ENCODE data around the gene KCNH1.

KCNH1 gene

DNA sequence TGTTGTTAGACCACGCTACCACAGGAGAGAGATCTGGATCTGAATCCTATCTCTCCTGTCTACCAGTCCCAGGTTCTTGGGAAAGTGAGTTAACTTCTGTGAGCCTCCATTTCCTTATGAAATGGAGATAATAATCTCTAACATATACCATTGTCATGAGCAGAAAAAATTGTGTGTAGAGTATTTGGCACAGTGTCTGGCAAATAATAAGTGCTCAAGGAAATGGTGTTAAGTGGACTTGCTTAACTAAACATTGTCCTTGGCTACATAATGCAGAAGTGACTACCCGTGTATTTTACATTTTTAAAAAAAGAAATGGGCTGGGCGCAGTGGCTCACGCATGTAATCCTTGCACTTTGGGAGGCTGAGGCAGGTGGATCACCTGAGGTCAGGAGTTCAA lies 217.4 kb downstream of the KCNH1 start:
- Histone ChIP-seq H3K4me1 (no peaks in the 10 kb centered on the region), H3K9me3 (no peaks in the 10 kb centered on the region), H3K4me3 (no peak overlapping the region), H3K27me3 (ENCODE audit: low read depth) (no peaks in the 10 kb centered on the region), H3K36me3 (replicated peaks) (no peaks in the 10 kb centered on the region)
- DNase-seq (ENCODE audit: low spot score in 2 of 2), result no peak
- in situ Hi-C loops (cut with MboI; ENCODE audit: low sequenced_read_pairs), result no loop called here

DNA sequence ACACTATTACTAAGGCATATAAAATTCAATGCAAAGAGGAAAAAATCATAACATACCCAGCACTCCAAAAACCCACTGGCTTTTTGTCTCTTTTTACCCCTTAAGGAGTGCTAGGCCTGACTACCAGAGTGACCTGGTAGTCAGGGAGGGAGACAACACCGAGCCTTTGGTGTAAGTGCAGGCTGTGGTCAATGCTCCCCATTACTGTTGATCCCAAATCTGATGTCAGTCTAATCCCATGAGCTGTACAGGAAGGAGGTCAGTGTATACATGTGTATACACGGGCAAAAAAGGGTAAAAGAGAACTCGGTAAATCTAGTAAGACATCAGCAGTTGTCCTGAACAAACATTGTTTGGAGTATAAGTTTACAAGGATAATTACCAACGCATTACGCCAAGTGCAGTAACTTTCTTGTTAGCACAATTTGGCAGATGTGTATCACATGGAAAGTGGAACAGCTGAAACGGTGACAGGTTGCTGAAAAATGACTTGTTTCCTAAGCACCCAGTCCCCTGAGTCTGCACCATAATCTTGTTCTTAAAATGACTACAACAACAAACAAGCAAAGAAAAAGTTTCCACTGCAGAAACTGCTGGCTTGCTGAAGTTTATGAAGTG lies 217.9 kb downstream of the KCNH1 start:
- Histone ChIP-seq H3K36me3 (replicated peaks) (no peaks in the 10 kb centered on the region), H3K4me1 (no peaks in the 10 kb centered on the region), H3K4me3 (no peak overlapping the region), H3K9me3 (no peaks in the 10 kb centered on the region), H3K27me3 (ENCODE audit: low read depth) (no peaks in the 10 kb centered on the region)
- no peak for DNase-seq (ENCODE audit: low spot score in 2 of 2)
- in situ Hi-C loops (cut with MboI; ENCODE audit: low sequenced_read_pairs), result no loop called here

DNA sequence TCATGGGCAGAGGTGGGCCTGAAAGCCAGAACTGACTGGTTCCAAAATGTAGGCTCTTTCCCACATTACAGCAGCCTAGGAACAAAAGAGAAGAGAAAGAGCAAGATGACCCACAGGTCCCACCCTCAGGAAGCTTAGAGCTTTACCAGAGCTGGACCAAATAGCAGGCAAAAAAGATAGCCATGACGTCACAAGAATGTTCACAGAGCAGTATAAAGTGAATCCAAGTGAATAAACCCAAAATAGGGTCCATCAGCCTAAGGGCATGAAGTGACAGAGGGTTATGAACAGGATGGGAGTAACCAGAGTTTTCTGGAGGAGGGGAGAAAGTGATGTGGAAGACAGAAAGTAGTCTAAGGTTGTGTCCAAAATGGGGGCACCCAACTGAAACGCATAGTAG lies 221.2 kb downstream of the KCNH1 start:
- in situ Hi-C loops (cut with MboI; ENCODE audit: low sequenced_read_pairs), result no loop called here
- Histone ChIP-seq H3K4me3 (no peak overlapping the region), H3K4me1 (no peaks in the 10 kb centered on the region), H3K27me3 (ENCODE audit: low read depth) (no peaks in the 10 kb centered on the region), H3K36me3 (replicated peaks) (no peaks in the 10 kb centered on the region), H3K9me3 (no peaks in the 10 kb centered on the region)
- DNase-seq (ENCODE audit: low spot score in 2 of 2), result no peak

GRCh38 chr1:210910020-210910575 lies 223.8 kb downstream of the KCNH1 start:
- in situ Hi-C loops (cut with MboI; ENCODE audit: low sequenced_read_pairs), result no loop called here
- H3K4me3 ChIP-seq, result no peak overlapping the region
- no peaks in the 10 kb centered on the region for H3K27me3 ChIP-seq (ENCODE audit: low read depth)
- H3K4me1 ChIP-seq, result no peaks in the 10 kb centered on the region
- H3K36me3 ChIP-seq (replicated peaks), result no peaks in the 10 kb centered on the region
- no peak for DNase-seq (ENCODE audit: low spot score in 2 of 2)
- no peaks in the 10 kb centered on the region for H3K9me3 ChIP-seq

GRCh38 chr1:210908791-210909190 lies 225.2 kb downstream of the KCNH1 start:
- Histone ChIP-seq H3K4me3 (no peak overlapping the region), H3K4me1 (no peaks in the 10 kb centered on the region), H3K9me3 (no peaks in the 10 kb centered on the region), H3K27me3 (ENCODE audit: low read depth) (no peaks in the 10 kb centered on the region), H3K36me3 (replicated peaks) (no peaks in the 10 kb centered on the region)
- DNase-seq (ENCODE audit: low spot score in 2 of 2), result no peak
- in situ Hi-C loops (cut with MboI; ENCODE audit: low sequenced_read_pairs), result no loop called here

GRCh38 chr1:210908257-210908656 lies 225.7 kb downstream of the KCNH1 start:
- no peak for DNase-seq (ENCODE audit: low spot score in 2 of 2)
- in situ Hi-C loops (cut with MboI; ENCODE audit: low sequenced_read_pairs), result no loop called here
- no peaks in the 10 kb centered on the region for H3K4me1 ChIP-seq

GRCh38 chr1:210907251-210907805 lies 226.6 kb downstream of the KCNH1 start:
- no peak overlapping the region for H3K4me3 ChIP-seq
- no peaks in the 10 kb centered on the region for H3K27me3 ChIP-seq (ENCODE audit: low read depth)
- in situ Hi-C loops (cut with MboI; ENCODE audit: low sequenced_read_pairs), result no loop called here
- H3K9me3 ChIP-seq, result no peaks in the 10 kb centered on the region
- no peaks in the 10 kb centered on the region for H3K4me1 ChIP-seq
- H3K36me3 ChIP-seq (replicated peaks), result no peaks in the 10 kb centered on the region
- no peak for DNase-seq (ENCODE audit: low spot score in 2 of 2)

More at GRCh38 chr1:210908257-210908656, 225.7 kb downstream of the KCNH1 start:
- Histone ChIP-seq H3K27me3 (ENCODE audit: low read depth) (no peaks in the 10 kb centered on the region), H3K4me3 (no peak overlapping the region), H3K36me3 (replicated peaks) (no peaks in the 10 kb centered on the region), H3K9me3 (no peaks in the 10 kb centered on the region)

DNA sequence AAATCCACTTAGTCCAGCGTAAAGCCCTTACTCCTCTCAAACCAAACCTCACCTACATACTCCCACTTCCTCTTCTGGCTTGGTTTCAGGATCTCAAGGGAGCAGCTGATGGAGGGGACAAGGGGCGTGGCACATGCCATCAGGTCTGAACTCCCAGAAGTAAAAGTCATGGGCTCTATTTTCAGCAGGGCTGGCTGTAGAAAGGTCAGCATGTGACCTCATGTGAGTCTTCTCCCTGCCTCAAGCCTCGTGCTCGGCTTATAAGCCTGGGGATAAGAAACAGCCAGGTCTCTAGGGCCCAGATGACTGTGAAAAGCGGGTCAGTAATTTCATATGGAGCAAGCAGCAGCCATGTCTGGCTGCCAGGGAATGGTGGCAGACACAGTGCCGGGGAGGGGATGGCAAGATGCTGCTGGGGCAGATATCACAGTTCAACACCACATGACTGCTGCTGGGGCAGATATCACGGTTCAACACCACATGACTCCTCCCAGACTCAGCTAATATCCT lies 227.9 kb downstream of the KCNH1 start:
- H3K27me3 ChIP-seq (ENCODE audit: low read depth), result no peaks in the 10 kb centered on the region
- no peak overlapping the region for H3K4me3 ChIP-seq
- no peaks in the 10 kb centered on the region for H3K36me3 ChIP-seq (replicated peaks)
- in situ Hi-C loops (cut with MboI; ENCODE audit: low sequenced_read_pairs), result no loop called here
- no peaks in the 10 kb centered on the region for H3K9me3 ChIP-seq
- no peak for DNase-seq (ENCODE audit: low spot score in 2 of 2)
- no peaks in the 10 kb centered on the region for H3K4me1 ChIP-seq

- no peaks in the 10 kb centered on the region for H3K27me3 ChIP-seq (ENCODE audit: low read depth)
- in situ Hi-C loops (cut with MboI; ENCODE audit: low sequenced_read_pairs), result no loop called here
Measured at GRCh38 chr1:210905365-210905904, 228.5 kb downstream of the KCNH1 start.

GRCh38 chr1:210901981-210902770 lies 231.8 kb downstream of the KCNH1 start:
- no peak for DNase-seq (ENCODE audit: low spot score in 2 of 2)
- H3K4me3 ChIP-seq, result no peak overlapping the region
- no peaks in the 10 kb centered on the region for H3K9me3 ChIP-seq
- in situ Hi-C loops (cut with MboI; ENCODE audit: low sequenced_read_pairs), result no loop called here
- no peaks in the 10 kb centered on the region for H3K27me3 ChIP-seq (ENCODE audit: low read depth)
- H3K36me3 ChIP-seq (replicated peaks), result no peaks in the 10 kb centered on the region
- no peaks in the 10 kb centered on the region for H3K4me1 ChIP-seq

More at GRCh38 chr1:210905365-210905904, 228.5 kb downstream of the KCNH1 start:
- no peak for DNase-seq (ENCODE audit: low spot score in 2 of 2)
- H3K36me3 ChIP-seq (replicated peaks), result no peaks in the 10 kb centered on the region
- H3K9me3 ChIP-seq, result no peaks in the 10 kb centered on the region
- no peak overlapping the region for H3K4me3 ChIP-seq
- no peaks in the 10 kb centered on the region for H3K4me1 ChIP-seq

DNA sequence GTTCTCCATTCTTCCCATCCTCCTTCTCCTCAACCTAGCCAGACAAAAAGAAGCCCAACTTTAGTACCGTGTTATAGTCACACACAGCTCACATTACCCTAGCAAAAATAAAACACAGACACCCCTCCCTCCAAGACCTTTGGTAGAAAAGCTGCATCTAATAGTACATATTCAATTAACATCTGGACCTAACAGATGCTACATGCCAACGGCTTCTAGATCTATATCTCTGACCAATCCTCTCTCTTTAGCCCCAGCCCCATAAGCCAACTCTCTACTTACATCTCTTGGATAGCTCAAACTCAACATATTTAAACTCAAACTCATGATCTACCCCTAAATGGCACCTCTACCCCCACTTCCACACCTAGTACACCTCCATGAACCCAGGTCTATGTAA lies 233.1 kb downstream of the KCNH1 start:
- Histone ChIP-seq H3K4me1 (no peaks in the 10 kb centered on the region), H3K4me3 (no peak overlapping the region), H3K36me3 (replicated peaks) (no peaks in the 10 kb centered on the region), H3K9me3 (no peaks in the 10 kb centered on the region), H3K27me3 (ENCODE audit: low read depth) (no peaks in the 10 kb centered on the region)
- DNase-seq (ENCODE audit: low spot score in 2 of 2), result no peak
- in situ Hi-C loops (cut with MboI; ENCODE audit: low sequenced_read_pairs), result no loop called here

DNA sequence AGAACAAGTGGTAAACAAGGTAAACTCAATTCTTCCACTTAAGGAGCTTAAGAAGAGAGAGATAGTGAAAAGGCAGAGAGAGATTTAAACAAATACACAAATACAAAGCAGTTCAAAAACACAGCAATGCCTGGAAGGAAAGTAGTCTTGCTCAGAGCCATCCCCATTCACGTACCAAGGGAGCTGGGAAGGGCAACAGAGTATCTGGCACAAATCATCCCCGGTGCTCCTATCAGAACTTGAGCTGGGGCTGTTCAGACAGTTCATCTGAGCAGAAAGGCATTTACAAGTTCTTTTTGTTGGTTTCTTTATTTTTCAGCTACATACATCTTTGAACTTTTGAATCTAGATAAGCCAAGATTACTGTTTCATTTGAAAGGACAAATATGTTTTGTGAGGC lies 233.9 kb downstream of the KCNH1 start:
- H3K4me1 ChIP-seq, result no peaks in the 10 kb centered on the region
- no peaks in the 10 kb centered on the region for H3K9me3 ChIP-seq
- no peaks in the 10 kb centered on the region for H3K27me3 ChIP-seq (ENCODE audit: low read depth)
- no peak for DNase-seq (ENCODE audit: low spot score in 2 of 2)
- H3K4me3 ChIP-seq, result no peak overlapping the region
- no peaks in the 10 kb centered on the region for H3K36me3 ChIP-seq (replicated peaks)
- in situ Hi-C loops (cut with MboI; ENCODE audit: low sequenced_read_pairs), result no loop called here

- Histone ChIP-seq H3K4me3 (no peak overlapping the region), H3K27me3 (ENCODE audit: low read depth) (no peaks in the 10 kb centered on the region), H3K36me3 (replicated peaks) (no peaks in the 10 kb centered on the region), H3K4me1 (no peaks in the 10 kb centered on the region), H3K9me3 (no peaks in the 10 kb centered on the region)
- no peak for DNase-seq (ENCODE audit: low spot score in 2 of 2)
- in situ Hi-C loops (cut with MboI; ENCODE audit: low sequenced_read_pairs), result no loop called here
Measured at GRCh38 chr1:210899676-210900075, 234.3 kb downstream of the KCNH1 start.

DNA sequence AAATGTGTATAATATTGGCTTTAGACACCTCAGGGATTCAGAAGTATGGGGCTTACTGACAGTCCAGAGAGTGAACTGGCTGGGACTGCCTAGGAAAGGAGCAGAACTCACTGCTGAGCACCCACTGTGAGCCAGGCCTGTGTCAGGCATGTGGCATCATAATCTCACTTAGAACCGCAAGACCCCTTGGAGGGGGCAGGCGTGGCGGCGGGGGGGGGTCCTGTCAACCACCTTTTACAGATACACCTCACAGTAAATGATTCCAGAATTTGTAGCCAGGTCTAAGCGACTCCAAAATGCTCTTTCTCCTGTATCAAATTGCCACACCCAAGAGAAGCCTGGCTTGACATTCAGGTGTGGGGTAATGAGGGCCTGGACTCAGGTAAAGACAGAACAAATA lies 235.5 kb downstream of the KCNH1 start:
- Histone ChIP-seq H3K36me3 (replicated peaks) (no peaks in the 10 kb centered on the region), H3K4me3 (no peak overlapping the region), H3K9me3 (no peaks in the 10 kb centered on the region), H3K4me1 (no peaks in the 10 kb centered on the region), H3K27me3 (ENCODE audit: low read depth) (no peaks in the 10 kb centered on the region)
- in situ Hi-C loops (cut with MboI; ENCODE audit: low sequenced_read_pairs), result no loop called here
- DNase-seq (ENCODE audit: low spot score in 2 of 2), result no peak
